Mammary epithelial cell (primary cell): ENCODE data around the gene SLC22A17.

Experiments used
- CTCF ChIP-seq, 2 donors: IDR thresholded peaks in 1 of 2; conservative IDR thresholded peaks in 1 of 2; 2 replicates each; pipeline ENCODE4 v1.5.1; 2011 to 2012; ENCODE audit warnings: inconsistent platforms in 2 of 2, low read length in 2 of 2, mild to moderate bottlenecking in 2 of 2, control low read depth in 1 of 2, low read depth in 1 of 2; ENCODE audit not compliant: insufficient read depth in 1 of 2; ENCODE audit errors: extremely low read depth in 1 of 2
- EZH2 ChIP-seq: IDR thresholded peaks from 2 replicates; pipeline ENCODE4 v1.6.1; 2012; ENCODE audit warnings: low read length, inconsistent platforms, borderline replicate concordance

DNA sequence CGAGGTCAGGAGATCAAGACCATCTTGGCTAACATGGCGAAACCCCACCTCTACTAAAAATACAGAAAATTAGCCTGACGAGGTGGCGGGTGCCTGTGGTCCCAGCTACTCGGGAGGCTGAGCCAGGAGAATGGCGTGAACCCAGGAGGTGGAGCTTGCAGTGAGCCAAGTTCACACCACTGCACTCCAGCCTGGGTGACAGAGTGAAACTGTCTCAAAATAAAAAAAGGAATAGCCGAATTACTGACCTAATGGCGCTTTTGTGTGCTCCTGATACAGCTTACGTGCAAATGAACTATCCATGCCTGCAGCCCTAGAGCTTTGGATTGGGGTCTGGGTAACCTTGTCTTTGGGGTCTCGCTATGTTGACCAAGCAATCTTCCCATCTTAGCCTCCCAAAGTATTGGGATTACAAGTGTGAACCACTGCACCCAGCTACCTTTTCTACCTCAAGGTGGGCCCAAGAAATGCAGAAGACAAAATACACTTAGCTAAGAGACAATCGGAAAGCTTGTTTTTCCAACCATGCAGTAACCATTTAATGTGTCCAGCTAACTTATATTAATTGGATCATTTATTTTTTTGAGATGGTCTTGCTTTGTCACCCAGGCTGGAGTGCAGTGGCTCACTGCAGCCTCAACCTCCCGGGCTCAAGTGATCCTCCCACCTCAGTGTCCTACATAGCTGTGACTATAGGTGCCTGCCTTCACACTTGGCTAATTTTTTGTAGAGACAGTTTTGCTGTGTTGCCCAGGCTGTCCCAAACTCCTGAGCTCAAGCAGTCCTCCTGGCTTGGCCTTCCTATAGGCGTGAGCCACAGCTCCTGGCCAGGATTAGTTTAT lies 26.0 kb downstream of the SLC22A17 start:
- TF ChIP-seq CTCF (conservative IDR thresholded peaks at IDR 0.05 in 1 of 2, IDR thresholded peaks at IDR 0.05 in 1 of 2; ENCODE audit: extremely low read depth in 1 of 2, insufficient read depth in 1 of 2, low read depth in 1 of 2, low read length in 2 of 2) (no peak), EZH2 (no peak)
